Measurements from ENCODE around the gene CA6. TPM values are rescaled to one million over a fixed set of nuclear protein-coding genes. Genes with fewer than 3 reads are reported as not detected.

The CA6 gene
- total RNA-seq, 1 experiment from 2014 or later = 0.11 TPM

- H3K36me3 Mint-ChIP-seq = peaks cover 3% of the 10 kb centered on the region; the same call in 1 of the 2 replicates
- DNase-seq (ENCODE audit: low spot score) (no peak), ATAC-seq (no peak)
- peaks cover 5% of the 10 kb centered on the region; the same call in 1 of the 2 replicates for H3K27me3 Mint-ChIP-seq (ENCODE audit: low read depth)
- CTCF ChIA-PET = no interaction called here
- peaks cover 5% of the 10 kb centered on the region for H3K9me3 Mint-ChIP-seq
- POLR2A ChIA-PET = no interaction called here
- H3K4me1 Mint-ChIP-seq = peaks cover 17% of the 10 kb centered on the region
- no peak for TF ChIP-seq TEAD1 (CRISPR knock-in tag; IDR thresholded peaks at IDR 0.05)
- no peak for TF ChIP-seq HMGXB4 (CRISPR knock-in tag; IDR thresholded peaks at IDR 0.05)
- TF ChIP-seq MLX (CRISPR knock-in tag; IDR thresholded peaks at IDR 0.05) = no peak
- TF ChIP-seq ZNF671 (CRISPR knock-in tag; IDR thresholded peaks at IDR 0.05) = no peak
- TF ChIP-seq PRRX2 (CRISPR knock-in tag; IDR thresholded peaks at IDR 0.05) = no peak
- TF ChIP-seq JUN (CRISPR knock-in tag; IDR thresholded peaks at IDR 0.05) = no peak
- TF ChIP-seq SMAD3 (CRISPR knock-in tag; IDR thresholded peaks at IDR 0.05; ENCODE audit: borderline replicate concordance) = no peak
- TF ChIP-seq ATF3 (CRISPR knock-in tag; conservative IDR thresholded peaks at IDR 0.05) = no peak
- no peak for TF ChIP-seq ZNF396 (CRISPR knock-in tag; IDR thresholded peaks at IDR 0.05; ENCODE audit: borderline replicate concordance)
- no peak for TF ChIP-seq STAT6 (CRISPR knock-in tag; conservative IDR thresholded peaks at IDR 0.05; ENCODE audit: low read depth)
- TF ChIP-seq ETV6 (CRISPR knock-in tag; IDR thresholded peaks at IDR 0.05) = no peak
- TF ChIP-seq KAT7 (CRISPR knock-in tag; IDR thresholded peaks at IDR 0.05; ENCODE audit: borderline replicate concordance) = no peak
- no peak for TF ChIP-seq GTF2I (CRISPR knock-in tag; conservative IDR thresholded peaks at IDR 0.05)
- no peak for TF ChIP-seq RELA (CRISPR knock-in tag; IDR thresholded peaks at IDR 0.05; ENCODE audit: borderline replicate concordance)
- no peak for TF ChIP-seq ARID4B (CRISPR knock-in tag; IDR thresholded peaks at IDR 0.05; ENCODE audit: borderline replicate concordance)
- TF ChIP-seq FOXJ3 (CRISPR knock-in tag; IDR thresholded peaks at IDR 0.05; ENCODE audit: borderline replicate concordance) = no peak
- TF ChIP-seq ZNF121 (CRISPR knock-in tag; IDR thresholded peaks at IDR 0.05) = no peak
- no peak for TF ChIP-seq ERG (CRISPR knock-in tag; IDR thresholded peaks at IDR 0.05)
- H3K27ac Mint-ChIP-seq = no peak overlapping the region
- H3K4me3 Mint-ChIP-seq = no peak overlapping the region
These were observed 42.3 kb upstream of the CA6 start for GRCh38 chr1:8903410-8903809.

Data from WTC11 (cell line).